Ovary (tissue), 9 donors: ENCODE data around the gene SMARCB1. TPM values are rescaled to one million over a fixed set of nuclear protein-coding genes. Genes with fewer than 3 reads are reported as not detected.

ENCODE experiments used
- DNase-seq, 5 donors: peaks; one replicate each; pipeline ENCODE4 v3.0.0-alpha.2; 2019 to 2020
- H3K27ac ChIP-seq, 2 donors: fragments of 200-600 bp; one replicate each; pipeline versions ENCODE4 v1.5.1 to v1.8.0; 2019 to 2022
- H3K27me3 ChIP-seq: fragments of 200-600 bp; one replicate; pipeline ENCODE4 v1.8.0; 2022
- H3K36me3 ChIP-seq: fragments of 200-600 bp; sonication (generic); one replicate; pipeline ENCODE4 v1.5.1; 2019
- H3K4me1 ChIP-seq: one replicate; pipeline ENCODE4 v1.8.1; 2013; ENCODE audit warnings: mild to moderate bottlenecking, moderate library complexity; ENCODE audit not compliant: insufficient read depth
- H3K4me3 ChIP-seq: fragments of 200-600 bp; sonication (generic); one replicate; pipeline ENCODE4 v1.5.1; 2017
- H3K9me3 ChIP-seq, 2 donors: fragments of 200-600 bp in 1 of 2; sonication (generic) in 1 of 2; one replicate each; pipeline versions ENCODE4 v1.5.1 to v1.8.1; 2013 to 2019; ENCODE audit warnings: mild to moderate bottlenecking in 1 of 2, moderate library complexity in 1 of 2
- EP300 ChIP-seq: sonication (generic); formaldehyde crosslinking; IDR thresholded peaks from one replicate; pipeline ENCODE4 v1.6.1; 2017; ENCODE audit warnings: antibody characterized with exemption
- POLR2A ChIP-seq: fragments of 450-650 bp; IDR thresholded peaks from one replicate; pipeline ENCODE4 v1.6.1; 2017; ENCODE audit warnings: antibody characterized with exemption, mild to moderate bottlenecking, moderate library complexity
- WGBS, 3 donors: extraction: QIAGEN DNeasy Blood & Tissue Kit in 1 of 3; methylation state at CpG; one replicate each; pipeline versions ENCODE4 v1.1.5 to v1.1.7; 2013 to 2017; 5-methylcytosine and 5-hydroxymethylcytosine counted together
- intact Hi-C, 4 donors: fragments of 100-400 bp; cut with DNase I; formaldehyde crosslinking; loops; one replicate each; pipeline versions ENCODE4 v1.11.0 to v1.15.1; 2022 to 2023
- polyA plus RNA-seq, 2 donors: library from polyadenylated mRNA; stranded (reverse); fragments of 200-250 nt in 1 of 2; fragments of 350-450 nt in 1 of 2; fragmentation: Illumina TruSeq in 1 of 2; extraction: RNeasy Lipid Tissue Mini Kit (QIAGEN cat#74804) in 1 of 2; gene quantifications; one replicate each; pipeline ENCODE4 v1.2.3, GENCODE V29; 2013 to 2014
- total RNA-seq, 7 donors: library from RNA; depleted of rRNA in 2 of 7; stranded (reverse); fragments of >200 nt in 2 of 7; fragmentation: NEBNext Ultra II Directional in 3 of 7; extraction: Animal tissue kit (Norgen Biotek cat#: 25700) in 3 of 7; gene quantifications; one replicate each; pipeline versions ENCODE4 v1.1.0 to v1.2.4, GENCODE V29; 2016 to 2023
- TF ChIP-seq, protein P1 (sequence below), 3 donors: fragments of 450-650 bp in 2 of 3; fragments of 200-600 bp in 1 of 3; IDR thresholded peaks; one replicate each; pipeline versions ENCODE4 v1.5.1 to v1.8.0; 2016 to 2022; ENCODE audit warnings: antibody characterized with exemption in 3 of 3, mild to moderate bottlenecking in 1 of 3
- donor health status: DM: no; HTN: no; CAD: no; lungs with moderate emphysema.
- donor health status: DM: no; HTN: no; CAD: no.
- donor health status: Bipolar disorder and iron deficiency.
- donor health status: DM: yes; HTN: yes; CAD: no.
- donor health status: DM: no; HTN: no; CAD: no.
- donor health status: DM: yes; HTN: yes; CAD: no.

SMARCB1 gene
- total and polyA plus RNA-seq, 9 donors = 47.1 to 107 (median 87.0) TPM

DNA sequence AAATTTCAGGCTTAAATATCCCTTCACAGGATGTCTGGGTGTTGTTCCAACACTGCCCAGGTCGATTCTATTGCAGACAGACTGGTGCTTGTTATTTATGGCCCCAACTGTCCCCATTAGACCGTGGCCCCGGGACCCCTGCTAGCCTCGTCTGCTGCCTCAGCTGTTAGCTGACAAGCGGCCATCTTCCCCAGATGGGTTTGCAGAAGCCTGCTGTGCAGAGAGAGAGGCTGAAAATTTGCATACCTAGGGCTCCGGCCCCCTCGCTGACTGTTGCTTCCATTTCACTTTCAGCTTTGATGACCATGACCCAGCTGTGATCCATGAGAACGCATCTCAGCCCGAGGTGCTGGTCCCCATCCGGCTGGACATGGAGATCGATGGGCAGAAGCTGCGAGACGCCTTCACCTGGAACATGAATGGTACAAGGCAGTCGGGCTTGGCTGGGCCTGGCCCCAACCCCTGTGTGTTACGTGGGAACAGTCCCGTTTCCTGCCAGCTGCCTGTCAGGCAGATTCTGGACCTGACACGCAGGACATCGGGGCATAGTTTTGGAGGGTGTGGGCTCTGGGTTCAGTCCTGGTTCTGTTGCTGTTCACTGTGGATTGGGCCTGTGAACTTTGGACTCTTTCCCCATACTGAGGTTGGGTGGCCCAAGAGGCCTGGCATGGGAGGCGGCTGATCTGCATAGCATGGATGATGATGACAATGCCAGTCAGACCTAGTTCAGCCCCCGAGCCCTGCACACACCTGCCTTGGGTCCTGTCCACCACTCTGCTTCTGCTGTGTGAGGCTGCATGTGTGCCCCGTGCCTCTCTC, 16.4 kb downstream of the SMARCB1 start:
- Histone ChIP-seq H3K4me3 (no peak overlapping the region), H3K27me3 (no peaks in the 10 kb centered on the region), H3K27ac (no peak overlapping the region), H3K36me3 (no peaks in the 10 kb centered on the region), H3K4me1 (peaks cover 2% of the 10 kb centered on the region), H3K9me3 (no peaks in the 10 kb centered on the region)
- intact Hi-C loops = no loop called here
- DNase-seq = no peak
- TF ChIP-seq, protein P1, sequence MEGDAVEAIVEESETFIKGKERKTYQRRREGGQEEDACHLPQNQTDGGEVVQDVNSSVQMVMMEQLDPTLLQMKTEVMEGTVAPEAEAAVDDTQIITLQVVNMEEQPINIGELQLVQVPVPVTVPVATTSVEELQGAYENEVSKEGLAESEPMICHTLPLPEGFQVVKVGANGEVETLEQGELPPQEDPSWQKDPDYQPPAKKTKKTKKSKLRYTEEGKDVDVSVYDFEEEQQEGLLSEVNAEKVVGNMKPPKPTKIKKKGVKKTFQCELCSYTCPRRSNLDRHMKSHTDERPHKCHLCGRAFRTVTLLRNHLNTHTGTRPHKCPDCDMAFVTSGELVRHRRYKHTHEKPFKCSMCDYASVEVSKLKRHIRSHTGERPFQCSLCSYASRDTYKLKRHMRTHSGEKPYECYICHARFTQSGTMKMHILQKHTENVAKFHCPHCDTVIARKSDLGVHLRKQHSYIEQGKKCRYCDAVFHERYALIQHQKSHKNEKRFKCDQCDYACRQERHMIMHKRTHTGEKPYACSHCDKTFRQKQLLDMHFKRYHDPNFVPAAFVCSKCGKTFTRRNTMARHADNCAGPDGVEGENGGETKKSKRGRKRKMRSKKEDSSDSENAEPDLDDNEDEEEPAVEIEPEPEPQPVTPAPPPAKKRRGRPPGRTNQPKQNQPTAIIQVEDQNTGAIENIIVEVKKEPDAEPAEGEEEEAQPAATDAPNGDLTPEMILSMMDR (IDR thresholded peaks at IDR 0.05) = no peak
- TF ChIP-seq POLR2A (no peak), EP300 (no peak)
- 79 to 85% (median 82%) methylated on average over 20 to 21 of the region's 21 CpGs for WGBS, 3 donors

DNA sequence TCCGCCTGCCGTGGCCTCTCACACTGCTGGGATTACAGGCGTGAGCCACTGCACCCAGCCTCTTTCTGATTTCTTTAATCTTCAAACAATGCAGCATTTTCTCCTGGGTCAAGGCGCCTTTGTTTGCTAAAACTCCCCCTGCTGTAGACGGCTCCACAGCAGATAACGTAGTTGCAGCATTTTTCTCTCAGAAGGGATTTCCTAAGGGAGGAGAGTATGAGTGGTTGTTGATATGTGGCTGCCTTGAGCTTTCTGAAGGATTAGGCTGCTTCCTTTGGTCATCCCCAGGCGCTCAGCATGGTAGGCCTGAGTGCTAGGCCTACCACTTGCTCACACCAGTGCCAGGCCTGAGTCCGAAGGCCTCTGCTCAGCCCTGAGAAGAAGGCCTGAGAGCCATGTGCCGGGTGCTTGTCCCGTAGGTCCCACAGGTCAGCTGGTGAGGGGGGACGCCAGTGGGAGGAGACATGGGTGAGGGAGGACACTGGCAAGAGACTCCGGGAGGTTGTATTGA, 18.1 kb downstream of the SMARCB1 start:
- peak in 3 of 5 donors; percentile 35 to 65 (median 55) for DNase-seq
- intact Hi-C loops = no loop called here
- no peaks in the 10 kb centered on the region for H3K27me3 ChIP-seq
- no peak for TF ChIP-seq EP300
- TF ChIP-seq, protein P1 (IDR thresholded peaks at IDR 0.05) = no peak
- TF ChIP-seq POLR2A = no peak
- no peaks in the 10 kb centered on the region for H3K36me3 ChIP-seq
- WGBS, 3 donors = 12 to 35% (median 13%) methylated on average over 12 of the region's 12 CpGs
- H3K9me3 ChIP-seq = no peaks in the 10 kb centered on the region
- peak overlapping the region in 1 of 2 donors; percentile 59 for H3K27ac ChIP-seq
- no peak overlapping the region for H3K4me3 ChIP-seq
- peaks cover 2% of the 10 kb centered on the region for H3K4me1 ChIP-seq

- Histone ChIP-seq H3K9me3 (no peaks in the 10 kb centered on the region), H3K27ac (no peak overlapping the region), H3K27me3 (no peaks in the 10 kb centered on the region), H3K36me3 (no peaks in the 10 kb centered on the region), H3K4me1 (peaks cover 2% of the 10 kb centered on the region), H3K4me3 (no peak overlapping the region)
- 94 to 100% (median 96%) methylated on average over 1 of the region's 1 CpG for WGBS, 3 donors
- intact Hi-C loops = no loop called here
- DNase-seq = no peak
- TF ChIP-seq EP300 = no peak
- TF ChIP-seq, protein P1 (IDR thresholded peaks at IDR 0.05) = no peak
- no peak for TF ChIP-seq POLR2A
Observed at GRCh38 chr22:23806837-23807236, 20.1 kb downstream of the SMARCB1 start.

- intact Hi-C loops = no loop called here
Observed at GRCh38 chr22:23812378-23812777, 25.6 kb downstream of the SMARCB1 start.

More at GRCh38 chr22:23812378-23812777, 25.6 kb downstream of the SMARCB1 start:
- no peak for TF ChIP-seq POLR2A
- TF ChIP-seq EP300 = no peak
- TF ChIP-seq, protein P1 (IDR thresholded peaks at IDR 0.05) = no peak
- Histone ChIP-seq H3K9me3 (no peaks in the 10 kb centered on the region), H3K27ac (no peak overlapping the region), H3K4me1 (no peaks in the 10 kb centered on the region), H3K4me3 (no peak overlapping the region), H3K36me3 (no peaks in the 10 kb centered on the region), H3K27me3 (no peaks in the 10 kb centered on the region)
- WGBS, 3 donors = 93 to 96% (median 96%) methylated on average over 4 of the region's 4 CpGs
- DNase-seq = no peak
